Hepatocyte (in vitro differentiated cells): ENCODE results near the gene GIMAP5.

Source experiments
- EZH2 ChIP-seq: fragments of 200-600 bp; sonication (generic); IDR thresholded peaks from 2 replicates; pipeline ENCODE4 v1.6.1; 2016; ENCODE audit warnings: antibody characterized with exemption, mild to moderate bottlenecking, borderline replicate concordance
- EZH2phosphoT487 ChIP-seq: fragments of 200-600 bp; sonication (generic); IDR thresholded peaks from one replicate; pipeline ENCODE4 v1.6.1; 2018; ENCODE audit warnings: antibody characterized with exemption, mild to moderate bottlenecking, low read depth, moderate library complexity; ENCODE audit not compliant: unreplicated experiment, severe bottlenecking
- TF ChIP-seq, protein P1 (sequence below): fragments of 200-600 bp; sonication (generic); IDR thresholded peaks from 2 replicates; pipeline ENCODE4 v1.5.1; 2016; ENCODE audit warnings: antibody characterized with exemption, mild to moderate bottlenecking; ENCODE audit not compliant: poor library complexity

GRCh38 chr7:150787321-150788281, 50.4 kb downstream of the GIMAP5 start:
- TF ChIP-seq, protein P1, sequence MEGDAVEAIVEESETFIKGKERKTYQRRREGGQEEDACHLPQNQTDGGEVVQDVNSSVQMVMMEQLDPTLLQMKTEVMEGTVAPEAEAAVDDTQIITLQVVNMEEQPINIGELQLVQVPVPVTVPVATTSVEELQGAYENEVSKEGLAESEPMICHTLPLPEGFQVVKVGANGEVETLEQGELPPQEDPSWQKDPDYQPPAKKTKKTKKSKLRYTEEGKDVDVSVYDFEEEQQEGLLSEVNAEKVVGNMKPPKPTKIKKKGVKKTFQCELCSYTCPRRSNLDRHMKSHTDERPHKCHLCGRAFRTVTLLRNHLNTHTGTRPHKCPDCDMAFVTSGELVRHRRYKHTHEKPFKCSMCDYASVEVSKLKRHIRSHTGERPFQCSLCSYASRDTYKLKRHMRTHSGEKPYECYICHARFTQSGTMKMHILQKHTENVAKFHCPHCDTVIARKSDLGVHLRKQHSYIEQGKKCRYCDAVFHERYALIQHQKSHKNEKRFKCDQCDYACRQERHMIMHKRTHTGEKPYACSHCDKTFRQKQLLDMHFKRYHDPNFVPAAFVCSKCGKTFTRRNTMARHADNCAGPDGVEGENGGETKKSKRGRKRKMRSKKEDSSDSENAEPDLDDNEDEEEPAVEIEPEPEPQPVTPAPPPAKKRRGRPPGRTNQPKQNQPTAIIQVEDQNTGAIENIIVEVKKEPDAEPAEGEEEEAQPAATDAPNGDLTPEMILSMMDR: no peak
- TF ChIP-seq EZH2: no peak
- no peak for TF ChIP-seq EZH2phosphoT487
